NCI-H2029 (cell line): ENCODE data around the gene TRAF3IP3.

Source experiments
- DNase-seq: peaks from one replicate; lab custom pipeline; 2025; lab: John Stamatoyannopoulos, UW

TRAF3IP3 gene

DNA sequence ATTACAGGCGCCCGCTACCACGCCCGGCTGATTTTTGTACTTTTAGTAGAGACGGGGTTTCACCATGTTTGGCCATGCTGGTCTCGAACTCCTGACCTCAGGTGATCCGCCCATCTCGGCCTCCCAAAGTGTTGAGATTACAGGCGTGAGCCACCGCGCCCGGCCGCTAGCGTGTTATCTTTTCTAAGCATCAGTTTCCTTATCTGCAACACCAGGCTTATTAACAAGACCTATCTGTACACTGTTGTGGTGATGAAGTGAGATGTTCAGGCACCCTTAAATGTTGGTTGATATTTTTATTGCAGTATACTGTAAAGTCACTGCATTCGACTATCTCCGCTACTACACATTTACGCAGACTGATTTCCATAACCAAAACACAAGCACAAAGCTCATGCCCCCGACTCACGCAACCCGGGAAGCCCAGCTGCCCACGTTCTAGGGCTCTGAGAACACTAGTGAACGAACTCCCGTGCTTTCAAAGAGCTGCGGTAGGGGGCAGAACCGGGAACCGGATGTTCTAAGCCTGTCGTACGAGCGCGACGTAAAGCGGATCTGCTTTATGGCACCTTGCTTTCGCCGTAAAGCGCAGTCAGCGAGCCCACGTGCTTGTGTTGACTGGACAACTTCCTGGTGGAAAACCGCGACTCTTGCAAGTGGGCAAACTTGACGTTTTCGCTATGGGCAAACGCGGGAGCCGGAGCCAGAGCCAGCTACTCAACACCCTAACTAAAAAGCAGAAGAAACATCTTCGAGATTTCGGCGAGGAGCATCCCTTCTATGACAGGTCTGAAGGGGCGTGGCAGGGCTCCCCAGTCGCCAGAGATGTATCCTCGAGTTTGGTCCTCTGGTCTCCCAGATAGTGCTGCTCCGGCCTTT is 71.8 kb downstream of the TRAF3IP3 start, which contains the start of gene UTP25:
Gene UTP25 (plus strand): TSS at position 589 of the 879 bp plus-strand sequence. CDS start 92 bp downstream, at position 681.
- peak; percentile 93 for DNase-seq

GRCh38 chr1:209829716-209830115 is 73.9 kb downstream of the TRAF3IP3 start:
- DNase-seq, result no peak

- no peak for DNase-seq
Measured at GRCh38 chr1:209830722-209831121, 74.9 kb downstream of the TRAF3IP3 start.

DNA sequence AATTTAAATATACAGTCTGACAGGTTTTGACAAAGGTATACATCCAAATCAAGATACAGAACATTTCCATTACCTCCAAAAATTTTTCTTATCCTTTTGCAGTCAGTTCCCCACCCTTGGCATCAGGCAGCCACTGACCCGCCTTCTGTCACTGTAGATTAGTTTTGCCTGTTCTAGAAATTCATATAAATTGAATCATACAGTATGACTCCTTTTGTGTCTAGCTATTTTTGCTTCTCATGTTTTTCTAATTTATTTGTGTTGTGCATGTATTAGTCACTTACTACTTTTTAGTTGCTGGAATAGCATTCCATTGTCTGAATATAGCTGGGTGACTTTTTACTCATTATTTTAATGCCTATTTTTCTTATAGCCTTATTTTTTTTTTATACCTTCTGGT is 75.8 kb downstream of the TRAF3IP3 start:
- no peak for DNase-seq
